Measurements from ENCODE around the gene ROBO2. TPM values are rescaled to one million over a fixed set of nuclear protein-coding genes. Genes with fewer than 3 reads are reported as not detected.

Gene ROBO2
- total and polyA plus RNA-seq, 3 experiments from 2014 or later = not detected

- Mint-ChIP-seq H3K4me3 (no peak overlapping the region), H3K27ac (no peak overlapping the region), H3K9me3 (peaks cover 10 to 28% (median 20%) of the 10 kb centered on the region in 5 donors), H3K36me3 (no peaks in the 10 kb centered on the region), H3K4me1 (no peaks in the 10 kb centered on the region), H3K27me3 (no peaks in the 10 kb centered on the region)
- no peaks in the 10 kb centered on the region for H3K27me3 ChIP-seq (ENCODE audit: insufficient read depth, low read length, poor library complexity, severe bottlenecking)
- ChIA-PET CTCF (no interaction called here), POLR2A (no interaction called here)
- no peaks in the 10 kb centered on the region for H3K4me1 ChIP-seq (ENCODE audit: insufficient read depth, low read length)
- DNase-seq = no peak
- H3K27ac ChIP-seq (ENCODE audit: low read depth, low read length) = no peak overlapping the region
- no peaks in the 10 kb centered on the region for H3K9me3 ChIP-seq (ENCODE audit: low read length)
- H3K4me3 ChIP-seq (ENCODE audit: low read length) = no peak overlapping the region
- H3K36me3 ChIP-seq (ENCODE audit: insufficient read depth, low read length) = no peaks in the 10 kb centered on the region
Observed at GRCh38 chr3:77414881-77415280, 375.0 kb downstream of the ROBO2 start.

- no peak overlapping the region for H3K27ac Mint-ChIP-seq
- no peaks in the 10 kb centered on the region for H3K4me1 Mint-ChIP-seq
- no peaks in the 10 kb centered on the region for H3K27me3 Mint-ChIP-seq
- Histone ChIP-seq H3K27me3 (ENCODE audit: insufficient read depth, low read length, poor library complexity, severe bottlenecking) (no peaks in the 10 kb centered on the region), H3K27ac (ENCODE audit: low read depth, low read length) (no peak overlapping the region), H3K36me3 (ENCODE audit: insufficient read depth, low read length) (no peaks in the 10 kb centered on the region), H3K4me1 (ENCODE audit: insufficient read depth, low read length) (no peaks in the 10 kb centered on the region), H3K9me3 (ENCODE audit: low read length) (no peaks in the 10 kb centered on the region), H3K4me3 (ENCODE audit: low read length) (no peak overlapping the region)
- POLR2A ChIA-PET = no interaction called here
- H3K36me3 Mint-ChIP-seq = no peaks in the 10 kb centered on the region
- CTCF ChIA-PET = no interaction called here
- H3K9me3 Mint-ChIP-seq = peaks cover 3 to 41% (median 6%) of the 10 kb centered on the region in 5 donors
- no peak overlapping the region for H3K4me3 Mint-ChIP-seq
- no peak for DNase-seq
Observed at GRCh38 chr3:77420336-77420735, 380.4 kb downstream of the ROBO2 start.

GRCh38 chr3:77421916-77422315, 382.0 kb downstream of the ROBO2 start:
- ChIA-PET CTCF (no interaction called here), POLR2A (no interaction called here)
- no peaks in the 10 kb centered on the region for H3K4me1 ChIP-seq (ENCODE audit: insufficient read depth, low read length)
- H3K27ac Mint-ChIP-seq = no peak overlapping the region
- peaks cover 6 to 47% (median 12%) of the 10 kb centered on the region in 5 donors for H3K9me3 Mint-ChIP-seq
- H3K27me3 ChIP-seq (ENCODE audit: insufficient read depth, low read length, poor library complexity, severe bottlenecking) = no peaks in the 10 kb centered on the region
- H3K9me3 ChIP-seq (ENCODE audit: low read length) = no peaks in the 10 kb centered on the region
- H3K36me3 ChIP-seq (ENCODE audit: insufficient read depth, low read length) = no peaks in the 10 kb centered on the region
- no peaks in the 10 kb centered on the region for H3K27me3 Mint-ChIP-seq
- no peak overlapping the region for H3K4me3 ChIP-seq (ENCODE audit: low read length)
- H3K27ac ChIP-seq (ENCODE audit: low read depth, low read length) = no peak overlapping the region
- H3K4me3 Mint-ChIP-seq = no peak overlapping the region
- DNase-seq = no peak
- no peaks in the 10 kb centered on the region for H3K4me1 Mint-ChIP-seq
- no peaks in the 10 kb centered on the region for H3K36me3 Mint-ChIP-seq

- H3K27ac ChIP-seq (ENCODE audit: low read depth, low read length) = no peak overlapping the region
- no peak overlapping the region for H3K4me3 ChIP-seq (ENCODE audit: low read length)
- no peaks in the 10 kb centered on the region for H3K27me3 ChIP-seq (ENCODE audit: insufficient read depth, low read length, poor library complexity, severe bottlenecking)
- no peaks in the 10 kb centered on the region for H3K36me3 Mint-ChIP-seq
- H3K27me3 Mint-ChIP-seq = no peaks in the 10 kb centered on the region
- H3K4me3 Mint-ChIP-seq = no peak overlapping the region
- H3K36me3 ChIP-seq (ENCODE audit: insufficient read depth, low read length) = no peaks in the 10 kb centered on the region
- no peaks in the 10 kb centered on the region for H3K9me3 ChIP-seq (ENCODE audit: low read length)
- POLR2A ChIA-PET = no interaction called here
- no peaks in the 10 kb centered on the region for H3K4me1 Mint-ChIP-seq
- H3K9me3 Mint-ChIP-seq = peaks cover 11 to 49% (median 20%) of the 10 kb centered on the region in 5 donors
- no peak for DNase-seq
- no peaks in the 10 kb centered on the region for H3K4me1 ChIP-seq (ENCODE audit: insufficient read depth, low read length)
- CTCF ChIA-PET = no interaction called here
- no peak overlapping the region for H3K27ac Mint-ChIP-seq
Observed at GRCh38 chr3:77426531-77426930, 386.6 kb downstream of the ROBO2 start.

GRCh38 chr3:77427528-77427927, 387.6 kb downstream of the ROBO2 start:
- ChIA-PET CTCF (no interaction called here), POLR2A (no interaction called here)
- no peak overlapping the region for H3K27ac ChIP-seq (ENCODE audit: low read depth, low read length)
- DNase-seq = no peak
- H3K4me1 ChIP-seq (ENCODE audit: insufficient read depth, low read length) = no peaks in the 10 kb centered on the region
- no peak overlapping the region for H3K27ac Mint-ChIP-seq
- H3K4me3 Mint-ChIP-seq = no peak overlapping the region
- H3K27me3 Mint-ChIP-seq = no peaks in the 10 kb centered on the region
- H3K4me3 ChIP-seq (ENCODE audit: low read length) = no peak overlapping the region
- H3K27me3 ChIP-seq (ENCODE audit: insufficient read depth, low read length, poor library complexity, severe bottlenecking) = no peaks in the 10 kb centered on the region
- H3K9me3 Mint-ChIP-seq = peaks cover 11 to 52% (median 20%) of the 10 kb centered on the region in 5 donors
- no peaks in the 10 kb centered on the region for H3K9me3 ChIP-seq (ENCODE audit: low read length)
- H3K36me3 ChIP-seq (ENCODE audit: insufficient read depth, low read length) = no peaks in the 10 kb centered on the region
- no peaks in the 10 kb centered on the region for H3K36me3 Mint-ChIP-seq
- no peaks in the 10 kb centered on the region for H3K4me1 Mint-ChIP-seq

- Mint-ChIP-seq H3K27ac (no peak overlapping the region), H3K36me3 (no peaks in the 10 kb centered on the region), H3K4me1 (no peaks in the 10 kb centered on the region), H3K27me3 (no peaks in the 10 kb centered on the region), H3K9me3 (peaks cover 4 to 27% (median 8%) of the 10 kb centered on the region in 5 donors), H3K4me3 (no peak overlapping the region)
- ChIA-PET CTCF (no interaction called here), POLR2A (no interaction called here)
- no peaks in the 10 kb centered on the region for H3K9me3 ChIP-seq (ENCODE audit: low read length)
- no peak overlapping the region for H3K27ac ChIP-seq (ENCODE audit: low read depth, low read length)
- no peaks in the 10 kb centered on the region for H3K27me3 ChIP-seq (ENCODE audit: insufficient read depth, low read length, poor library complexity, severe bottlenecking)
- DNase-seq = no peak
- H3K4me3 ChIP-seq (ENCODE audit: low read length) = no peak overlapping the region
- no peaks in the 10 kb centered on the region for H3K4me1 ChIP-seq (ENCODE audit: insufficient read depth, low read length)
- no peaks in the 10 kb centered on the region for H3K36me3 ChIP-seq (ENCODE audit: insufficient read depth, low read length)
Observed at GRCh38 chr3:77436908-77437307, 397.0 kb downstream of the ROBO2 start.

GRCh38 chr3:77446084-77446483, 406.2 kb downstream of the ROBO2 start:
- Histone ChIP-seq H3K27ac (ENCODE audit: low read depth, low read length) (no peak overlapping the region), H3K27me3 (ENCODE audit: insufficient read depth, low read length, poor library complexity, severe bottlenecking) (no peaks in the 10 kb centered on the region), H3K4me3 (ENCODE audit: low read length) (no peak overlapping the region), H3K4me1 (ENCODE audit: insufficient read depth, low read length) (no peaks in the 10 kb centered on the region), H3K36me3 (ENCODE audit: insufficient read depth, low read length) (no peaks in the 10 kb centered on the region), H3K9me3 (ENCODE audit: low read length) (no peaks in the 10 kb centered on the region)
- peaks cover 0 to 45% (median 12%) of the 10 kb centered on the region in 5 donors for H3K9me3 Mint-ChIP-seq
- no peak overlapping the region for H3K27ac Mint-ChIP-seq
- H3K27me3 Mint-ChIP-seq = no peaks in the 10 kb centered on the region
- no peak for DNase-seq
- ChIA-PET CTCF (no interaction called here), POLR2A (no interaction called here)
- no peaks in the 10 kb centered on the region for H3K4me1 Mint-ChIP-seq
- no peaks in the 10 kb centered on the region for H3K36me3 Mint-ChIP-seq
- H3K4me3 Mint-ChIP-seq = no peak overlapping the region

- Histone ChIP-seq H3K27ac (ENCODE audit: low read depth, low read length) (no peak overlapping the region), H3K4me3 (ENCODE audit: low read length) (no peak overlapping the region), H3K4me1 (ENCODE audit: insufficient read depth, low read length) (no peaks in the 10 kb centered on the region), H3K9me3 (ENCODE audit: low read length) (no peaks in the 10 kb centered on the region), H3K27me3 (ENCODE audit: insufficient read depth, low read length, poor library complexity, severe bottlenecking) (no peaks in the 10 kb centered on the region), H3K36me3 (ENCODE audit: insufficient read depth, low read length) (no peaks in the 10 kb centered on the region)
- no peaks in the 10 kb centered on the region for H3K36me3 Mint-ChIP-seq
- H3K4me3 Mint-ChIP-seq = no peak overlapping the region
- DNase-seq = no peak
- CTCF ChIA-PET = no interaction called here
- H3K4me1 Mint-ChIP-seq = no peaks in the 10 kb centered on the region
- H3K27me3 Mint-ChIP-seq = no peaks in the 10 kb centered on the region
- peaks cover 3 to 45% (median 12%) of the 10 kb centered on the region in 5 donors for H3K9me3 Mint-ChIP-seq
- POLR2A ChIA-PET = no interaction called here
- no peak overlapping the region for H3K27ac Mint-ChIP-seq
Observed at GRCh38 chr3:77446761-77447160, 406.9 kb downstream of the ROBO2 start.
